Panc1 (cell line): ENCODE measurements around the gene TMEM52. TPM values are rescaled to one million over a fixed set of nuclear protein-coding genes. Genes with fewer than 3 reads are reported as not detected.

Experiments
- ATAC-seq: fragments of 200-7000 bp; cut with Tn5 transposase; 2 replicates; pipeline ENCODE4 v1.9.1; 2020; ENCODE audit warnings: mild to moderate bottlenecking, moderate library complexity
- BruUV-seq: library from RNA; stranded (reverse); fragments of 400-500 nt; replicated peaks from 2 replicates; lab custom pipeline; 2021; lab: Mats Ljungman, UMichigan
- CTCF ChIA-PET: fragments of 300-600 bp; sonication (Branson Sonifier 250); formaldehyde crosslinking; loops from one replicate; lab custom pipeline; 2022; ENCODE audit warnings: antibody characterized with exemption; lab: Charles Lee
- POLR2A ChIA-PET: fragments of 300-600 bp; sonication (Branson Sonifier 250); formaldehyde crosslinking; loops from one replicate; lab custom pipeline; 2022; ENCODE audit warnings: antibody characterized with exemption; lab: Charles Lee
- DNase-seq: peaks from one replicate; pipeline ENCODE4 v3.0.0-alpha.2; 2010; ENCODE audit warnings: low read depth, low spot score
- H3K27ac ChIP-seq: 2 replicates; pipeline ENCODE4 v1.5.1; 2011; ENCODE audit warnings: mild to moderate bottlenecking, low read length, inconsistent platforms
- H3K27me3 ChIP-seq: fragments of 200-500 bp; sonication (Bioruptor generic); 2 replicates; pipeline ENCODE4 v1.6.0; 2014; ENCODE audit warnings: low read length, inconsistent platforms; ENCODE audit not compliant: control insufficient read depth, insufficient read depth
- H3K36me3 ChIP-seq: fragments of 200-500 bp; sonication (Bioruptor generic); 2 replicates; pipeline ENCODE4 v1.5.1; 2014; ENCODE audit warnings: inconsistent platforms, mild to moderate bottlenecking, low read length, moderate library complexity; ENCODE audit not compliant: control insufficient read depth, insufficient read depth
- H3K4me1 ChIP-seq: 2 replicates; pipeline ENCODE4 v1.5.1; 2011; ENCODE audit warnings: inconsistent platforms, mild to moderate bottlenecking, low read length, moderate library complexity; ENCODE audit not compliant: control insufficient read depth, insufficient read depth
- H3K4me3 ChIP-seq, 2 experiments: 2 replicates each; pipeline ENCODE4 v1.5.1; 2011 to 2012; ENCODE audit warnings: low read depth in 2 of 2, low read length in 2 of 2, mild to moderate bottlenecking in 2 of 2, inconsistent platforms in 1 of 2, moderate library complexity in 1 of 2
- H3K9me3 ChIP-seq: fragments of 200-500 bp; sonication (Bioruptor generic); 2 replicates; pipeline ENCODE4 v1.5.1; 2014; ENCODE audit warnings: low read depth, mild to moderate bottlenecking, inconsistent platforms, low read length, moderate library complexity; ENCODE audit not compliant: control insufficient read depth, insufficient read depth
- CTCF ChIP-seq: fragments of 450-650 bp; IDR thresholded peaks from 2 replicates; pipeline ENCODE4 v1.5.1; 2017; ENCODE audit warnings: mild to moderate bottlenecking
- POLR2AphosphoS5 ChIP-seq: IDR thresholded peaks from 2 replicates; pipeline ENCODE4 v1.6.1; 2012; ENCODE audit warnings: mild to moderate bottlenecking, low read depth, low read length, moderate library complexity
- SIN3A ChIP-seq: IDR thresholded peaks from 2 replicates; pipeline ENCODE4 v1.6.1; 2012; ENCODE audit warnings: low read depth, mild to moderate bottlenecking, low read length, moderate library complexity, borderline replicate concordance; ENCODE audit not compliant: insufficient read depth
- TCF7L2 ChIP-seq: IDR thresholded peaks from 2 replicates; pipeline ENCODE4 v1.6.1; 2011; ENCODE audit warnings: mild to moderate bottlenecking, low read depth, low read length, inconsistent platforms
- in situ Hi-C: cut with HindIII; loops from 2 replicates; pipeline ENCODE4 v1.10.0; 2016; ENCODE audit warnings: low sequenced_read_pairs, low pct_unique_long_range_greater_than_20kb
- intact Hi-C: fragments of 100-400 bp; cut with micrococcal nuclease; formaldehyde crosslinking; loops from one replicate; pipeline ENCODE4 v1.10.0; 2022; ENCODE audit not compliant: unreplicated experiment
- total RNA-seq: library from RNA; stranded (reverse); gene quantifications from one replicate; pipeline ENCODE4 v1.2.1, GENCODE V29; 2021; ENCODE audit not compliant: unreplicated experiment
- TF ChIP-seq, protein P1 (sequence below), 2 experiments: IDR thresholded peaks; 2 replicates each; pipeline ENCODE4 v1.6.1; 2011 to 2012; ENCODE audit warnings: low read depth in 2 of 2, control low read depth in 1 of 2, low read length in 1 of 2, mild to moderate bottlenecking in 1 of 2, moderate library complexity in 1 of 2; ENCODE audit not compliant: insufficient read depth in 1 of 2

The TMEM52 gene
- total RNA-seq, 1 experiment from 2014 or later: 2.5 TPM

DNA sequence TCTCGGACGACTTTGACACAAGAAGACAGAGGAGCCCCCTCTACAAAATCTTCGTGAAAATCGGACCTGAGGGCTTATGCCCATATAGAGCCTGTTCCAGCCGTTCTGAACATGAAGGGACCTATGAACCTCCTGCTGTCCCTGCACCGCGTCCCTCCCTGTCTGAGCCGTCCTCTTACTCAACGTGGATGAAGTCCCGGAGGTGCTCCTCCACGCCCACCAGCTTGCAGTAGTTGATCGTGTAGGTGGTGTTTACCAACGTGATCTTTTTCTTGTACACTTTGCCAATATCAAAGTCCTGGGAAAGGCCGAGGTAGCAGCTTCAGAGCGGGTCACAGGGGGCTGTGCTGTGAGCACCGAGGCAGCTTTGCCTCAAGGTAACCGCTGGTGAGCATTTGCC lies 44.5 kb upstream of the TMEM52 start:
- DNase-seq: no peak
- peaks cover 10% of the 10 kb centered on the region for H3K4me1 ChIP-seq
- intact Hi-C loops: no loop called here
- TF ChIP-seq POLR2AphosphoS5: no peak
- TF ChIP-seq, protein P1, sequence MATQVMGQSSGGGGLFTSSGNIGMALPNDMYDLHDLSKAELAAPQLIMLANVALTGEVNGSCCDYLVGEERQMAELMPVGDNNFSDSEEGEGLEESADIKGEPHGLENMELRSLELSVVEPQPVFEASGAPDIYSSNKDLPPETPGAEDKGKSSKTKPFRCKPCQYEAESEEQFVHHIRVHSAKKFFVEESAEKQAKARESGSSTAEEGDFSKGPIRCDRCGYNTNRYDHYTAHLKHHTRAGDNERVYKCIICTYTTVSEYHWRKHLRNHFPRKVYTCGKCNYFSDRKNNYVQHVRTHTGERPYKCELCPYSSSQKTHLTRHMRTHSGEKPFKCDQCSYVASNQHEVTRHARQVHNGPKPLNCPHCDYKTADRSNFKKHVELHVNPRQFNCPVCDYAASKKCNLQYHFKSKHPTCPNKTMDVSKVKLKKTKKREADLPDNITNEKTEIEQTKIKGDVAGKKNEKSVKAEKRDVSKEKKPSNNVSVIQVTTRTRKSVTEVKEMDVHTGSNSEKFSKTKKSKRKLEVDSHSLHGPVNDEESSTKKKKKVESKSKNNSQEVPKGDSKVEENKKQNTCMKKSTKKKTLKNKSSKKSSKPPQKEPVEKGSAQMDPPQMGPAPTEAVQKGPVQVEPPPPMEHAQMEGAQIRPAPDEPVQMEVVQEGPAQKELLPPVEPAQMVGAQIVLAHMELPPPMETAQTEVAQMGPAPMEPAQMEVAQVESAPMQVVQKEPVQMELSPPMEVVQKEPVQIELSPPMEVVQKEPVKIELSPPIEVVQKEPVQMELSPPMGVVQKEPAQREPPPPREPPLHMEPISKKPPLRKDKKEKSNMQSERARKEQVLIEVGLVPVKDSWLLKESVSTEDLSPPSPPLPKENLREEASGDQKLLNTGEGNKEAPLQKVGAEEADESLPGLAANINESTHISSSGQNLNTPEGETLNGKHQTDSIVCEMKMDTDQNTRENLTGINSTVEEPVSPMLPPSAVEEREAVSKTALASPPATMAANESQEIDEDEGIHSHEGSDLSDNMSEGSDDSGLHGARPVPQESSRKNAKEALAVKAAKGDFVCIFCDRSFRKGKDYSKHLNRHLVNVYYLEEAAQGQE (IDR thresholded peaks at IDR 0.05; ENCODE audit: insufficient read depth in 1 of 2, low read depth in 2 of 2, low read length in 1 of 2): no peak
- no peak for TF ChIP-seq SIN3A
- no peak for TF ChIP-seq CTCF
- TF ChIP-seq TCF7L2: no peak
- no peak overlapping the region for H3K4me3 ChIP-seq
- POLR2A ChIA-PET: interaction anchor here (0.6 kb wide), 1 partner anchor 123 kb away, joined by 8 read pairs; no protein-coding TSS in a partner anchor
- ATAC-seq: no peak
- no peaks in the 10 kb centered on the region for H3K36me3 ChIP-seq
- CTCF ChIA-PET: no interaction called here
- no peak overlapping the region for H3K27ac ChIP-seq
- in situ Hi-C loops: no loop called here
- BruUV-seq: no TSS peak
- no peaks in the 10 kb centered on the region for H3K27me3 ChIP-seq
- no peaks in the 10 kb centered on the region for H3K9me3 ChIP-seq

DNA sequence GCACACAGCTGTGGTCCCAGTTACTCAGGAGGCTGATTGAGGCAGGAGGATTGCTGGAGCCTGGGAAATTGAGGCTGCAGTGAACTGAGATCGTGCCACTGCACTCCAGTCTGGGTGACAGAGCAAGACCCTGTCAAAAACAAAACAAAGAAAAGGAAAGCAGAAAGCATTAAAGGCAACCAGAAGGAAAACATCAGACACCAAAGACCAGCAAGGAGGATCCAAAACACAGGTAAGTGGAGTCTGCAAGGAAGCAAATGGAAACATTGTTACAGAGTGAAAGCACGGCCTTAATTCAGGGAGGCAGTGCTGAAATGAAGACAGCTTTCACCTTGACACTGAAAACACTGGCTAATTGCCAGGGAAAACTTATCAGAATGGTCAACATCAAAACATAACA lies 43.7 kb upstream of the TMEM52 start:
- H3K4me3 ChIP-seq: no peak overlapping the region
- intact Hi-C loops (no loop called here), in situ Hi-C loops (no loop called here)
- POLR2A ChIA-PET: no interaction called here
- CTCF ChIA-PET: no interaction called here
- no TSS peak for BruUV-seq
- no peak for DNase-seq
- peaks cover 10% of the 10 kb centered on the region for H3K4me1 ChIP-seq
- H3K36me3 ChIP-seq: no peaks in the 10 kb centered on the region
- ATAC-seq: no peak
- no peak overlapping the region for H3K27ac ChIP-seq
- no peaks in the 10 kb centered on the region for H3K9me3 ChIP-seq
- no peaks in the 10 kb centered on the region for H3K27me3 ChIP-seq
- no peak for TF ChIP-seq TCF7L2
- TF ChIP-seq CTCF: no peak
- no peak for TF ChIP-seq SIN3A
- TF ChIP-seq, protein P1 (IDR thresholded peaks at IDR 0.05; ENCODE audit: insufficient read depth in 1 of 2, low read depth in 2 of 2, low read length in 1 of 2): no peak
- no peak for TF ChIP-seq POLR2AphosphoS5
